ENCODE measurements around the gene COPS4.
"Not testable (repeated sequence)": the region's sequence is repeated elsewhere in the genome, so short reads cannot be mapped to it uniquely, and the experiment has no call there.

The COPS4 gene

DNA sequence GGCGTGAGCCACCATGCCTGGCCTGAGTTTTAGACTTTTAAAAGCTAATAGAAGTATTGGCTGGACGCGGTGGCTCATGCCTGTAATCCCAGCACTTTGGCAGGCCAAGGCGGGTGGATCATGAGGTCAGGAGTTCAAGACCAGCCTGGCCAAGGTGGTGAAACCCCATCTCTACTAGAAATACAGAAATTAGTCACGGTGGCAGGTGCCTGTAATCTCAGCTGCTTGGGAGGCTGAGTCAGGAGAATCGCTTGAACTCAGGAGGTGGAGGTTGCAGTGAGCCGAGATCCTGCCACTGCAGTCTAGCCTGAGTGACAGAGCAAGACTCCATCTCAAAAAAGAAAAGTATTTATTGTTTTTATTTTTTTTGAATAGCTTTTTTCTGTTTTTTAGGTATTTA, 39.8 kb downstream of the COPS4 start:
- not testable (repeated sequence) for H3K79me1 ChIP-seq (replicated peaks; ENCODE audit: low read length, poor library complexity, severe bottlenecking); H2AFZ ChIP-seq (ENCODE audit: low read depth, low read length); H3K23ac ChIP-seq (ENCODE audit: low read length in 2 of 2); H3K4me1 ChIP-seq (ENCODE audit: control insufficient read depth, insufficient read depth, low read depth, low read length); DNase-seq; H4K91ac ChIP-seq (ENCODE audit: low read length); H3K27ac ChIP-seq (ENCODE audit: low read length, poor library complexity, severe bottlenecking); H3K4me2 ChIP-seq (ENCODE audit: low read length, poor library complexity, severe bottlenecking); H2BK5ac ChIP-seq (ENCODE audit: low read depth, low read length, poor library complexity, severe bottlenecking); H3K14ac ChIP-seq (ENCODE audit: low read length in 2 of 2); H2AK5ac ChIP-seq (ENCODE audit: low read length, severe bottlenecking); H2BK120ac ChIP-seq (ENCODE audit: low read depth, low read length); H4K8ac ChIP-seq (ENCODE audit: low read length); H2BK15ac ChIP-seq (ENCODE audit: low read depth, poor library complexity, severe bottlenecking); H3K27me3 ChIP-seq (ENCODE audit: control insufficient read depth in 1 of 2, insufficient read depth in 1 of 2, low read length in 2 of 2); H3K4me3 ChIP-seq (ENCODE audit: insufficient read depth in 1 of 2, low read depth in 1 of 2, low read length in 2 of 2); H3K9me3 ChIP-seq (ENCODE audit: control insufficient read depth, low read length); H3K18ac ChIP-seq (ENCODE audit: low read depth in 1 of 2, low read length in 2 of 2)
- Histone ChIP-seq H3K36me3 (ENCODE audit: control insufficient read depth in 1 of 2, insufficient read depth in 2 of 2, low read depth in 1 of 2, low read length in 2 of 2) (peaks cover 8 to 37% of the 10 kb centered on the region in 2 experiments), H3K9ac (ENCODE audit: low read length) (peak overlapping the region; percentile 42), H3K4ac (ENCODE audit: low read depth in 1 of 2, low read length in 2 of 2) (peak overlapping the region in 1 of 2 experiments; percentile 41), H2BK12ac (ENCODE audit: low read length in 2 of 2) (peak overlapping the region; percentile 11 to 52)
- WGBS: 80% methylated on average over 6 of the region's 7 CpGs

DNA sequence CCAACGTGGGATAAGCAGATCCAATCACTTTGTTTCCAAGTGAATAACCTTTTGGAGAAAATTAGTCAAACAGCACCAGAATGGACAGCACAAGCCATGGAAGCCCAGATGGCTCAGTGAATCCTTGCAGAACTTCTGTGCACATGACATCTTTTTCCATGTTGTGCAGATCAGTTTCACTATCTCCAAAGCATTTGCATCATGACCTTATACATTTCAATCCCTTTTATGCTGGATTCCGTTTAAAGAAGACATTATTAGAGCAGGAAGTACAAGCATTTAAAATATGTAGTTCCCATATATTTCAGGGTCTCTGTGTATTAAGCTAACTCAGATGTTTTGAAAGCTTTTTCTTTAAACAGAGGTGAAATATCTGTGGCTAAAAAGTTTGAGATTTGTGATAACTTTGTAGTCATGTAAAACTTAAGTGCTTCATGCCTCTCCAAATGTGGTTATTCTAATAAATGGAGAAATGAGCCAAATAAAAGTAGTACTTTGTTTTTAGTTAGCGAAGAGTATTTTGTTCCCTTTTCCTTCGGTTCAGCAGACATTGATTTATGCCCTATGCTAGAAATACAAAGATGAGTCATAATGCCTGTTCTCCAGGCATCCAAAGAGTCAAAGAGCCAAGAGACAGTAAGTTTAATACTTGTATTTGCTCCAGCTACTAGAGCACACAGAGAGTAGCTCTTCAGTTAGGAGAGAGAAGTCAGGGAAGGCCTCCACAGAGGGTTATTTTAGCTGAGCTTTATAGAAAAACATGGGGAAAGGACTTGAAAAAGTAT, 40.5 kb downstream of the COPS4 start:
- no peaks in the 10 kb centered on the region for H3K27me3 ChIP-seq (ENCODE audit: control insufficient read depth in 1 of 2, insufficient read depth in 1 of 2, low read length in 2 of 2)
- no peak overlapping the region for H2AFZ ChIP-seq (ENCODE audit: low read depth, low read length)
- H4K91ac ChIP-seq (ENCODE audit: low read length): no peak overlapping the region
- H2BK12ac ChIP-seq (ENCODE audit: low read length in 2 of 2): no peak overlapping the region
- H3K23ac ChIP-seq (ENCODE audit: low read length in 2 of 2): no peak overlapping the region
- peaks cover 4% of the 10 kb centered on the region for H3K4me1 ChIP-seq (ENCODE audit: control insufficient read depth, insufficient read depth, low read depth, low read length)
- H3K14ac ChIP-seq (ENCODE audit: low read length in 2 of 2): no peak overlapping the region
- H3K9ac ChIP-seq (ENCODE audit: low read length): peak overlapping the region; percentile 42
- no peak overlapping the region for H4K8ac ChIP-seq (ENCODE audit: low read length)
- no peak overlapping the region for H2BK5ac ChIP-seq (ENCODE audit: low read depth, low read length, poor library complexity, severe bottlenecking)
- no peak overlapping the region for H3K4me2 ChIP-seq (ENCODE audit: low read length, poor library complexity, severe bottlenecking)
- no peaks in the 10 kb centered on the region for H3K79me1 ChIP-seq (replicated peaks; ENCODE audit: low read length, poor library complexity, severe bottlenecking)
- DNase-seq: peak; percentile 85
- 60% methylated on average over 1 of the region's 4 CpGs for WGBS
- H3K4me3 ChIP-seq (ENCODE audit: insufficient read depth in 1 of 2, low read depth in 1 of 2, low read length in 2 of 2): peak overlapping the region in 1 of 2 experiments; percentile 34
- no peaks in the 10 kb centered on the region for H3K9me3 ChIP-seq (ENCODE audit: control insufficient read depth, low read length)
- no peak overlapping the region for H2BK15ac ChIP-seq (ENCODE audit: low read depth, poor library complexity, severe bottlenecking)
- H3K4ac ChIP-seq (ENCODE audit: low read depth in 1 of 2, low read length in 2 of 2): no peak overlapping the region
- no peak overlapping the region for H2AK5ac ChIP-seq (ENCODE audit: low read length, severe bottlenecking)
- H3K18ac ChIP-seq (ENCODE audit: low read depth in 1 of 2, low read length in 2 of 2): no peak overlapping the region
- H3K36me3 ChIP-seq (ENCODE audit: control insufficient read depth in 1 of 2, insufficient read depth in 2 of 2, low read depth in 1 of 2, low read length in 2 of 2): peaks cover 8 to 32% of the 10 kb centered on the region in 2 experiments
- no peak overlapping the region for H2BK120ac ChIP-seq (ENCODE audit: low read depth, low read length)
- peak overlapping the region; percentile 70 for H3K27ac ChIP-seq (ENCODE audit: low read length, poor library complexity, severe bottlenecking)

DNA sequence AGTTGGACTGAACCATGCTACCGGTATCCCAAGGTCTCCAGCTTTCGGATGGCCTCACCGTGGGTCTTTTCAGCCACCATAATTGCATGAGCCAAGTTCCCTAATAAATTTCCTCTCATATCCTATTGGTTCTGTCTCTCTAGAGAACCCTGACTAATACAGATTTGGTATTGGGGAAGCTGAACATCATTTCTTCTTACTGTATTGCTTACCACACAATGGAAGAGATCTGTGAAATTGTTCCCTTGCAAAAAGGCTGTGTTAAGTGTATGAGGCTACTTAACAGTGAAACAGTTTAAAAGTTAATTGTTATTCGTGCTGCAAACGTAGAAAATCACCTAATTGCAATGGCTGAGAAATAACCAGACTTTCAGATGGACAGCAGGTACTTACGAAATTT, 45.6 kb downstream of the COPS4 start:
- 96% methylated on average over 6 of the region's 6 CpGs for WGBS
- Histone ChIP-seq H3K9ac (ENCODE audit: low read length) (no peak overlapping the region), H2BK15ac (ENCODE audit: low read depth, poor library complexity, severe bottlenecking) (no peak overlapping the region), H2BK5ac (ENCODE audit: low read depth, low read length, poor library complexity, severe bottlenecking) (no peak overlapping the region), H2BK120ac (ENCODE audit: low read depth, low read length) (no peak overlapping the region), H2AFZ (ENCODE audit: low read depth, low read length) (no peak overlapping the region), H2AK5ac (ENCODE audit: low read length, severe bottlenecking) (no peak overlapping the region), H3K18ac (ENCODE audit: low read depth in 1 of 2, low read length in 2 of 2) (no peak overlapping the region), H4K91ac (ENCODE audit: low read length) (no peak overlapping the region), H3K27me3 (ENCODE audit: control insufficient read depth in 1 of 2, insufficient read depth in 1 of 2, low read length in 2 of 2) (no peaks in the 10 kb centered on the region), H3K36me3 (ENCODE audit: control insufficient read depth in 1 of 2, insufficient read depth in 2 of 2, low read depth in 1 of 2, low read length in 2 of 2) (peaks cover 0 to 12% of the 10 kb centered on the region in 2 experiments), H3K9me3 (ENCODE audit: control insufficient read depth, low read length) (no peaks in the 10 kb centered on the region), H3K79me1 (replicated peaks; ENCODE audit: low read length, poor library complexity, severe bottlenecking) (no peaks in the 10 kb centered on the region), H3K4me1 (ENCODE audit: control insufficient read depth, insufficient read depth, low read depth, low read length) (peaks cover 2% of the 10 kb centered on the region), H3K23ac (ENCODE audit: low read length in 2 of 2) (no peak overlapping the region), H4K8ac (ENCODE audit: low read length) (no peak overlapping the region), H3K14ac (ENCODE audit: low read length in 2 of 2) (no peak overlapping the region), H3K4ac (ENCODE audit: low read depth in 1 of 2, low read length in 2 of 2) (no peak overlapping the region), H3K4me3 (ENCODE audit: insufficient read depth in 1 of 2, low read depth in 1 of 2, low read length in 2 of 2) (no peak overlapping the region), H3K4me2 (ENCODE audit: low read length, poor library complexity, severe bottlenecking) (no peak overlapping the region), H3K27ac (ENCODE audit: low read length, poor library complexity, severe bottlenecking) (no peak overlapping the region), H2BK12ac (ENCODE audit: low read length in 2 of 2) (no peak overlapping the region)
- DNase-seq: no peak

DNA sequence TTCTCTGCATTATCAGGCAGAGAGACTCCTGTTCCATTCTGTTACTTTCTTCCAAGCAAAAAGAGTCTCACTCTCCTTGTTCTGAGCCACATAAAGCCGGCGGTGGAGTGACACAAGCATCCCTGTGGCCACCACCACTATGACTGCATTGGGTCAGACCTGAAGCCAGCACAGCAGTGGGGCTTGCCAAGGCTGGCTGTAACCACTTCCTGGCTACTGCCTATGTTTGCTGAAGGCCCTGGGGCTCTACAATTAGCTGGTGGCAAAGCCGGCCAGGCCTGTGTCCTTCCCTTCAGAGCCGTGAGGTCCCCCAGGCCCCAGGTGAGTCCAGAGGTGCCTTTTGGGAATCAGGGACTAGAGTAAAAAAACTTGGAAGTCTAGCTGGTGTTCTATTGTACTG, 47.8 kb downstream of the COPS4 start:
- no peak overlapping the region for H3K4me3 ChIP-seq (ENCODE audit: insufficient read depth in 1 of 2, low read depth in 1 of 2, low read length in 2 of 2)
- H4K8ac ChIP-seq (ENCODE audit: low read length): no peak overlapping the region
- no peak overlapping the region for H3K27ac ChIP-seq (ENCODE audit: low read length, poor library complexity, severe bottlenecking)
- H2BK5ac ChIP-seq (ENCODE audit: low read depth, low read length, poor library complexity, severe bottlenecking): no peak overlapping the region
- DNase-seq: no peak
- no peak overlapping the region for H3K14ac ChIP-seq (ENCODE audit: low read length in 2 of 2)
- no peak overlapping the region for H3K23ac ChIP-seq (ENCODE audit: low read length in 2 of 2)
- H2BK120ac ChIP-seq (ENCODE audit: low read depth, low read length): no peak overlapping the region
- no peaks in the 10 kb centered on the region for H3K27me3 ChIP-seq (ENCODE audit: control insufficient read depth in 1 of 2, insufficient read depth in 1 of 2, low read length in 2 of 2)
- no peak overlapping the region for H2BK12ac ChIP-seq (ENCODE audit: low read length in 2 of 2)
- H4K91ac ChIP-seq (ENCODE audit: low read length): no peak overlapping the region
- H3K79me1 ChIP-seq (replicated peaks; ENCODE audit: low read length, poor library complexity, severe bottlenecking): no peaks in the 10 kb centered on the region
- 96% methylated on average over 3 of the region's 4 CpGs for WGBS
- H3K18ac ChIP-seq (ENCODE audit: low read depth in 1 of 2, low read length in 2 of 2): no peak overlapping the region
- H3K36me3 ChIP-seq (ENCODE audit: control insufficient read depth in 1 of 2, insufficient read depth in 2 of 2, low read depth in 1 of 2, low read length in 2 of 2): no peaks in the 10 kb centered on the region
- H3K9ac ChIP-seq (ENCODE audit: low read length): no peak overlapping the region
- H3K9me3 ChIP-seq (ENCODE audit: control insufficient read depth, low read length): no peaks in the 10 kb centered on the region
- no peak overlapping the region for H3K4ac ChIP-seq (ENCODE audit: low read depth in 1 of 2, low read length in 2 of 2)
- peaks cover 2% of the 10 kb centered on the region for H3K4me1 ChIP-seq (ENCODE audit: control insufficient read depth, insufficient read depth, low read depth, low read length)
- H2AK5ac ChIP-seq (ENCODE audit: low read length, severe bottlenecking): no peak overlapping the region
- H3K4me2 ChIP-seq (ENCODE audit: low read length, poor library complexity, severe bottlenecking): no peak overlapping the region
- H2BK15ac ChIP-seq (ENCODE audit: low read depth, poor library complexity, severe bottlenecking): no peak overlapping the region
- H2AFZ ChIP-seq (ENCODE audit: low read depth, low read length): no peak overlapping the region
